ENCODE data around the gene LHPP. TPM values are rescaled to one million over a fixed set of nuclear protein-coding genes. Genes with fewer than 3 reads are reported as not detected.

Gene LHPP
- polyA plus RNA-seq, 5 donors = 11.4 to 17.7 (median 13.0) TPM

- DNase-seq = no peak
Observed at GRCh38 chr10:124495162-124495561, 33.5 kb downstream of the LHPP start.

GRCh38 chr10:124495725-124496124 lies 34.1 kb downstream of the LHPP start:
- no peak for DNase-seq

- no peak for DNase-seq
Observed at GRCh38 chr10:124496150-124496549, 34.5 kb downstream of the LHPP start.

- DNase-seq = no peak
Observed at GRCh38 chr10:124496620-124497019, 35.0 kb downstream of the LHPP start.

- DNase-seq = no peak
Observed at GRCh38 chr10:124497196-124497881, 35.7 kb downstream of the LHPP start.

GRCh38 chr10:124498056-124498455 lies 36.4 kb downstream of the LHPP start:
- DNase-seq = no peak

- DNase-seq = no peak
Observed at GRCh38 chr10:124500757-124501156, 39.1 kb downstream of the LHPP start.

- no peak for DNase-seq
Observed at GRCh38 chr10:124504711-124505110, 43.1 kb downstream of the LHPP start.

GRCh38 chr10:124505279-124505678 lies 43.7 kb downstream of the LHPP start:
- no peak for DNase-seq

GRCh38 chr10:124508070-124508667 lies 46.5 kb downstream of the LHPP start:
- no peak for DNase-seq

- no peak for DNase-seq
Observed at GRCh38 chr10:124508907-124509454, 47.4 kb downstream of the LHPP start.

GRCh38 chr10:124509880-124510632 lies 48.4 kb downstream of the LHPP start:
- no peak for DNase-seq

- no peak for DNase-seq
Observed at GRCh38 chr10:124510759-124511158, 49.1 kb downstream of the LHPP start.

- DNase-seq = no peak
Observed at GRCh38 chr10:124511205-124512039, 49.8 kb downstream of the LHPP start.

- DNase-seq = no peak
Observed at GRCh38 chr10:124512040-124512428, 50.4 kb downstream of the LHPP start.

GRCh38 chr10:124512600-124512999 lies 51.0 kb downstream of the LHPP start:
- no peak for DNase-seq

GRCh38 chr10:124515244-124515970 lies 53.8 kb downstream of the LHPP start:
- DNase-seq = no peak

GRCh38 chr10:124516181-124516580 lies 54.6 kb downstream of the LHPP start:
- no peak for DNase-seq

GRCh38 chr10:124516746-124517397 lies 55.2 kb downstream of the LHPP start:
- DNase-seq = no peak

- no peak for DNase-seq
Observed at GRCh38 chr10:124517461-124517860, 55.8 kb downstream of the LHPP start.

- no peak for DNase-seq
Observed at GRCh38 chr10:124517931-124518330, 56.3 kb downstream of the LHPP start.
